Neural cell (in vitro differentiated cells): ENCODE measurements around the gene LDLRAD4.

Experiments
- CTCF ChIP-seq: fragments of 450-650 bp; IDR thresholded peaks from 2 replicates; pipeline ENCODE4 v1.5.1; 2014; ENCODE audit warnings: antibody characterized with exemption, mild to moderate bottlenecking, moderate library complexity; ENCODE audit not compliant: poor library complexity, severe bottlenecking
- EP300 ChIP-seq: fragments of 450-650 bp; conservative IDR thresholded peaks from 2 replicates; pipeline ENCODE4 v1.6.1; 2014; ENCODE audit warnings: antibody characterized with exemption, mild to moderate bottlenecking, moderate library complexity; ENCODE audit not compliant: poor library complexity, severe bottlenecking
- TAF1 ChIP-seq: IDR thresholded peaks from 2 replicates; pipeline ENCODE4 v1.6.1; 2012; ENCODE audit warnings: low read depth
- TF ChIP-seq, protein P1 (sequence below): IDR thresholded peaks from 2 replicates; pipeline ENCODE4 v1.6.1; 2012; ENCODE audit warnings: borderline replicate concordance

DNA sequence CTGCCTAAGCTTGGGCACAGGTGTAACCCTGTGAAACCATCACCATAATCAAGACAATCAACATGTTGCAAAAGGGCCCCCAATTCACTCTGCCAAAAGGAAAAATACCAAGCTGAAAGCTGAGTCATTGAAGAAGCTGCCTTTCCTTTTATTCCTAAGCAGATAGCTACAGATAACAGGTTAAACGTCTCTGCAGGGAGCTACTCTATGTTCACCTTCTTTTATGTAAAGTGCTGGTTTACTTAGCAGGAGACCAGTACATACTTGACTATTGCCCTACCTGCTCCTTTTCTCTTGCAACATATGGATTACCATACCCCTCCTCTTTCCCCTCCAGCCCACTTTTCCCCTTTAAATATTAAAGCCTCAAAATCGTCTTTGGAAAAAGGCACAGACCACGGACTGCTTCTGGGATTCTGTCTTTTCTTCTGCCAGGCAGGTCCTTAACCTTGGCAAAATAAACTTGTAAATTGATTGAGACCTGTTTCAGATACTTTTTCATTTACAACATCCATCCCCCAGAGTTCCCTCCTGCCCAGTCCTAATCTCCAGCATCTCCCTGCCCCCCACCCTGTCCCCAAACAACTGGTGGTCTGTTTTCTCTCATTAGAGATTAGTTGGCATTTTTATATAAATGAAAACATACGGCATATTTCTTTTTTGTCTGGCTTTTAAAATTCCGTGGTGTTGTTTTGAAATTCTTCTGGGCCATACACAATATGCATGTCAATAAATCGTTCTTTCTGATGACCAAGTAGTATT is 37.8 kb upstream of the LDLRAD4 start:
- TF ChIP-seq CTCF (no peak), TAF1 (no peak), EP300 (no peak)
- TF ChIP-seq, protein P1, sequence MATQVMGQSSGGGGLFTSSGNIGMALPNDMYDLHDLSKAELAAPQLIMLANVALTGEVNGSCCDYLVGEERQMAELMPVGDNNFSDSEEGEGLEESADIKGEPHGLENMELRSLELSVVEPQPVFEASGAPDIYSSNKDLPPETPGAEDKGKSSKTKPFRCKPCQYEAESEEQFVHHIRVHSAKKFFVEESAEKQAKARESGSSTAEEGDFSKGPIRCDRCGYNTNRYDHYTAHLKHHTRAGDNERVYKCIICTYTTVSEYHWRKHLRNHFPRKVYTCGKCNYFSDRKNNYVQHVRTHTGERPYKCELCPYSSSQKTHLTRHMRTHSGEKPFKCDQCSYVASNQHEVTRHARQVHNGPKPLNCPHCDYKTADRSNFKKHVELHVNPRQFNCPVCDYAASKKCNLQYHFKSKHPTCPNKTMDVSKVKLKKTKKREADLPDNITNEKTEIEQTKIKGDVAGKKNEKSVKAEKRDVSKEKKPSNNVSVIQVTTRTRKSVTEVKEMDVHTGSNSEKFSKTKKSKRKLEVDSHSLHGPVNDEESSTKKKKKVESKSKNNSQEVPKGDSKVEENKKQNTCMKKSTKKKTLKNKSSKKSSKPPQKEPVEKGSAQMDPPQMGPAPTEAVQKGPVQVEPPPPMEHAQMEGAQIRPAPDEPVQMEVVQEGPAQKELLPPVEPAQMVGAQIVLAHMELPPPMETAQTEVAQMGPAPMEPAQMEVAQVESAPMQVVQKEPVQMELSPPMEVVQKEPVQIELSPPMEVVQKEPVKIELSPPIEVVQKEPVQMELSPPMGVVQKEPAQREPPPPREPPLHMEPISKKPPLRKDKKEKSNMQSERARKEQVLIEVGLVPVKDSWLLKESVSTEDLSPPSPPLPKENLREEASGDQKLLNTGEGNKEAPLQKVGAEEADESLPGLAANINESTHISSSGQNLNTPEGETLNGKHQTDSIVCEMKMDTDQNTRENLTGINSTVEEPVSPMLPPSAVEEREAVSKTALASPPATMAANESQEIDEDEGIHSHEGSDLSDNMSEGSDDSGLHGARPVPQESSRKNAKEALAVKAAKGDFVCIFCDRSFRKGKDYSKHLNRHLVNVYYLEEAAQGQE = no peak
